Endothelial cell of umbilical vein (primary cell): ENCODE results near the gene AMER1. TPM values are rescaled to one million over a fixed set of nuclear protein-coding genes. Genes with fewer than 3 reads are reported as not detected.

Experiments
- BruUV-seq: library from RNA; stranded (reverse); fragments of 400-500 nt; replicated peaks from 2 replicates; lab custom pipeline; 2021; lab: Mats Ljungman, UMichigan
- CTCF ChIA-PET: fragments of 300-600, 350-600 bp; sonication (Branson Sonifier 250); formaldehyde crosslinking; loops from one replicate; lab custom pipeline; 2021; ENCODE audit warnings: antibody characterized with exemption, inconsistent platforms; lab: Charles Lee
- POLR2A ChIA-PET: fragments of 300-600, 350-600 bp; sonication (Branson Sonifier 250); formaldehyde crosslinking; loops from one replicate; lab custom pipeline; 2021; ENCODE audit warnings: antibody characterized with exemption, inconsistent platforms; lab: Charles Lee
- DNase-seq: peaks from one replicate; pipeline ENCODE4 v3.0.0-alpha.2; 2011; ENCODE audit warnings: low read depth, low spot score
- FAIRE-seq: peaks from 2 replicates; lab custom pipeline; 2011; peaks lifted over from hg19 to GRCh38; lab: Jason Lieb, UNC
- H2AFZ ChIP-seq: 2 replicates; pipeline ENCODE4 v1.6.0; 2012; ENCODE audit warnings: low read depth, low read length, control low read depth, inconsistent platforms
- H3K27ac ChIP-seq: 2 replicates; pipeline ENCODE4 v1.5.1; 2011; ENCODE audit warnings: low read depth, mild to moderate bottlenecking, control low read depth, low read length, moderate library complexity; ENCODE audit not compliant: insufficient read depth
- H3K27me3 ChIP-seq, 2 experiments: 2 replicates each; pipeline versions ENCODE4 v1.6.0 to v1.6.1; 2011; ENCODE audit warnings: low read length in 2 of 2, mixed read lengths in 1 of 2; ENCODE audit not compliant: control insufficient read depth in 2 of 2, insufficient read depth in 2 of 2
- H3K36me3 ChIP-seq, 2 experiments: 2 replicates in 1 of 2; 3 replicates in 1 of 2; pipeline ENCODE4 v1.5.1; 2011; ENCODE audit warnings: low read length in 2 of 2, mild to moderate bottlenecking in 1 of 2, moderate library complexity in 1 of 2; ENCODE audit not compliant: control insufficient read depth in 2 of 2, insufficient read depth in 2 of 2; ENCODE audit errors: extremely low read depth in 1 of 2
- H3K4me1 ChIP-seq: 3 replicates; pipeline ENCODE4 v1.5.1; 2011; ENCODE audit warnings: mild to moderate bottlenecking, low read length; ENCODE audit not compliant: control insufficient read depth, insufficient read depth; ENCODE audit errors: extremely low read depth
- H3K4me2 ChIP-seq: 2 replicates; pipeline ENCODE4 v1.6.1; 2011; ENCODE audit warnings: low read length, control low read depth, mixed read lengths; ENCODE audit not compliant: insufficient read depth
- H3K4me3 ChIP-seq, 3 experiments: fragments of 200-600 bp in 1 of 3; sonication (generic), shearing (Covaris generic) in 1 of 3; replicated peaks in 1 of 3; 2 replicates each; pipeline ENCODE4 v1.5.1; 2011 to 2016; ENCODE audit warnings: control low read depth in 3 of 3, low read length in 3 of 3, mild to moderate bottlenecking in 2 of 3, inconsistent platforms in 1 of 3, low read depth in 1 of 3, moderate library complexity in 1 of 3; ENCODE audit not compliant: insufficient read depth in 1 of 3
- H3K79me2 ChIP-seq: 2 replicates; pipeline ENCODE4 v1.6.0; 2012; ENCODE audit warnings: low read length, inconsistent platforms; ENCODE audit not compliant: control insufficient read depth, insufficient read depth
- H3K9ac ChIP-seq: replicated peaks from 2 replicates; pipeline ENCODE3; 2011; ENCODE audit warnings: low read length, control low read depth; ENCODE audit not compliant: insufficient read depth; ENCODE audit errors: extremely low read depth
- H3K9me1 ChIP-seq: replicated peaks from 3 replicates; pipeline ENCODE4 v1.6.0; 2011; ENCODE audit warnings: mild to moderate bottlenecking, low read length; ENCODE audit not compliant: control insufficient read depth, insufficient read depth; ENCODE audit errors: extremely low read depth
- H3K9me3 ChIP-seq: replicated peaks from 2 replicates; pipeline ENCODE4 v1.5.1; 2012; ENCODE audit warnings: low read length, inconsistent platforms; ENCODE audit not compliant: control insufficient read depth, insufficient read depth
- H4K20me1 ChIP-seq: replicated peaks from 2 replicates; pipeline ENCODE3; 2011; ENCODE audit warnings: mild to moderate bottlenecking, low read length; ENCODE audit not compliant: control insufficient read depth, insufficient read depth; ENCODE audit errors: extremely low read depth
- CTCF ChIP-seq, 2 donors: IDR thresholded peaks; 1 replicate in 1 of 2; 2 replicates in 1 of 2; pipeline ENCODE4 v1.5.1; 2011; ENCODE audit warnings: low read length in 2 of 2, mild to moderate bottlenecking in 2 of 2, moderate library complexity in 2 of 2, control low read depth in 1 of 2, inconsistent platforms in 1 of 2, low read depth in 1 of 2; ENCODE audit not compliant: insufficient read depth in 1 of 2; ENCODE audit errors: extremely low read depth in 1 of 2
- EZH2 ChIP-seq: IDR thresholded peaks from 2 replicates; pipeline ENCODE4 v1.6.1; 2012; ENCODE audit warnings: borderline replicate concordance, low read depth, mild to moderate bottlenecking, moderate library complexity, low read length, inconsistent platforms; ENCODE audit not compliant: severe bottlenecking
- FOS ChIP-seq: IDR thresholded peaks from 2 replicates; pipeline ENCODE4 v1.6.1; 2011; ENCODE audit warnings: mild to moderate bottlenecking, low read length, moderate library complexity, borderline replicate concordance; ENCODE audit not compliant: insufficient read depth
- GATA2 ChIP-seq: IDR thresholded peaks from 2 replicates; pipeline ENCODE4 v1.7.0; 2011; ENCODE audit warnings: low read depth, mild to moderate bottlenecking, moderate library complexity, mixed read lengths, low read length; ENCODE audit not compliant: insufficient read length, insufficient read depth
- JUN ChIP-seq: IDR thresholded peaks from 2 replicates; pipeline ENCODE4 v1.6.1; 2011; ENCODE audit warnings: borderline replicate concordance, low read depth; ENCODE audit not compliant: insufficient read length, insufficient read depth
- MAX ChIP-seq: IDR thresholded peaks from 2 replicates; pipeline ENCODE4 v1.6.1; 2011; ENCODE audit not compliant: insufficient read depth, insufficient read length
- MYC ChIP-seq: IDR thresholded peaks from one replicate; pipeline ENCODE4 v1.6.1; 2011; ENCODE audit warnings: mild to moderate bottlenecking, low read depth, low read length
- POLR2A ChIP-seq: IDR thresholded peaks from 2 replicates; pipeline ENCODE4 v1.6.1; 2012; ENCODE audit warnings: low read depth, mild to moderate bottlenecking, control low read depth, low read length
- POLR2AphosphoS5 ChIP-seq: IDR thresholded peaks from 2 replicates; pipeline ENCODE4 v1.6.1; 2012; ENCODE audit warnings: low read depth, mild to moderate bottlenecking, control low read depth, low read length, moderate library complexity; ENCODE audit not compliant: insufficient read depth
- dilution Hi-C: fragments of 300-500 bp; cut with MboI; formaldehyde crosslinking; loops from one replicate; pipeline ENCODE4 v1.15.0; 2019; ENCODE audit warnings: low sequenced_read_pairs; ENCODE audit not compliant: extremely low pct_ligation_motif_present
- intact Hi-C: fragments of 100-400 bp; cut with micrococcal nuclease; formaldehyde crosslinking; loops from one replicate; pipeline ENCODE4 v1.10.0; 2022
- polyA plus RNA-seq, 4 experiments: library from polyadenylated mRNA; depleted of rRNA in 3 of 4; stranded (reverse) in 3 of 4; unstranded in 1 of 4; fragments of >200 nt; gene quantifications; 2 replicates each; pipeline versions ENCODE4 v1.2.1 to v1.2.3, GENCODE V29; 2011 to 2012; ENCODE audit warnings: missing spikeins in 1 of 4
- total RNA-seq: library from RNA; stranded (reverse); gene quantifications from 2 replicates; pipeline ENCODE4 v1.2.3, GENCODE V29; 2021

The AMER1 gene
- total and polyA plus RNA-seq, 2 donors (not counting 3 experiments of a cell fraction or from before 2014, with no cell fraction given) = 0.76 to 2.0 TPM

DNA sequence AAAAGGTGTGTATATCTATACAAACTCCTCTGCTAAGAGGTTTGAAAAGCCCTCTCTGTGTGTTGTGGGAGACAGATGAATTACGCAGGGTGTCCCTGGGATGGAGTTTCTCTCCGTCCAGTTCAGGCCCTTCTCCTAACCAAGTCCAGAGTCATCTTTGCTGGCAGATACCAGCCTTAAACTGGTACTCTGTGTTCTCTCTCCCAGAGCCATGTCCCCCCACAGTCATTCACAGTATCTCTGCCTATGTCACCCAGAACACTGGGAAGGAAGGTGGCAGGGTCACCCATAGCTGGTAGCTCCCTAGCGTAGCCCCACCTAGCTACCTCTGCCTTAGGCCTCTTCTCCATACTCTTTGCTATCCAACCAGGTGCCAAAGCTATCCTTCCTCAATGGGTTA is 8.9 kb downstream of the AMER1 start:
- Histone ChIP-seq H3K4me1 (no peaks in the 10 kb centered on the region), H3K79me2 (no peaks in the 10 kb centered on the region), H3K27ac (no peak overlapping the region), H3K9ac (no peak overlapping the region), H3K9me1 (no peaks in the 10 kb centered on the region), H3K36me3 (no peaks in the 10 kb centered on the region), H2AFZ (no peak overlapping the region), H3K27me3 (no peaks in the 10 kb centered on the region), H3K4me3 (no peak overlapping the region), H3K9me3 (no peaks in the 10 kb centered on the region), H4K20me1 (no peaks in the 10 kb centered on the region), H3K4me2 (no peak overlapping the region)
- FAIRE-seq (no peak), DNase-seq (no peak)
- BruUV-seq = no TSS peak
- dilution Hi-C loops = no loop called here
- intact Hi-C loops = no loop called here
- TF ChIP-seq MYC = no peak
- no peak for TF ChIP-seq MAX
- TF ChIP-seq JUN = no peak
- POLR2A ChIA-PET = no interaction called here
- CTCF ChIA-PET = no interaction called here

DNA sequence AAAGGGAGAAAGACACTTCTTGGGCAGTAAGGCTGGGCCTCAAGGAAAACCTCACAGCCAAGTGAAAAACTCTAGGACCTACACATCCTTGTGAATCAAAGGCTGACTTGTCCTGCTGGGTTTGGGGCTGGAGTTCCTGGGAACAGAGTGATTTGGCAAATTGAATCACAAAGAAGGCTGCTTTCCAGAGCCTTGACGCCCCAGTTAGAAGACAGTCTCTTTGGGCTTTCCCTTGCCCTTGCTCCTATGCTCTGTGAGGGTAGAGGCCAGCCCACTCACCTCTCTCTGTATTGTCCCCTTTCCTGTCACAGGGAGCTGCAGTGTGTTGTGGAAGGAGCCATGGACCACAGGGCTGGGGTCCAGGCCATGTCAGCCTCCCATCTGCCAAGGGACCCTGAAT is 9.6 kb downstream of the AMER1 start:
- Histone ChIP-seq H3K9ac (no peak overlapping the region), H3K27me3 (no peaks in the 10 kb centered on the region), H2AFZ (no peak overlapping the region), H3K36me3 (no peaks in the 10 kb centered on the region), H3K4me3 (no peak overlapping the region), H3K9me1 (no peaks in the 10 kb centered on the region), H3K4me1 (no peaks in the 10 kb centered on the region), H3K27ac (no peak overlapping the region), H3K9me3 (no peaks in the 10 kb centered on the region), H3K4me2 (no peak overlapping the region), H3K79me2 (no peaks in the 10 kb centered on the region), H4K20me1 (no peaks in the 10 kb centered on the region)
- DNase-seq = no peak
- no TSS peak for BruUV-seq
- ChIA-PET POLR2A (no interaction called here), CTCF (no interaction called here)
- FAIRE-seq = no peak
- dilution Hi-C loops (no loop called here), intact Hi-C loops (no loop called here)
- TF ChIP-seq GATA2 (no peak), JUN (no peak), MYC (no peak), FOS (no peak), POLR2AphosphoS5 (no peak), EZH2 (no peak), MAX (no peak), POLR2A (no peak), CTCF (IDR thresholded peaks at IDR 0.05; ENCODE audit: extremely low read depth in 1 of 2, insufficient read depth in 1 of 2, low read depth in 1 of 2, low read length in 2 of 2) (no peak)
